Measurements from ENCODE around the gene SLC35F2. TPM values are rescaled to one million over a fixed set of nuclear protein-coding genes. Genes with fewer than 3 reads are reported as not detected.

SLC35F2 gene
- total RNA-seq, 3 donors from 2014 or later (not counting 1 experiment from before 2014, with no cell fraction given): 1.2 to 3.7 (median 2.7) TPM

GRCh38 chr11:107799218-107799859 is 59.2 kb downstream of the SLC35F2 start:
- Mint-ChIP-seq H3K9me3 (peaks cover 0 to 2% of the 10 kb centered on the region in 2 donors), H3K36me3 (no peaks in the 10 kb centered on the region), H3K27ac (no peak overlapping the region), H3K27me3 (ENCODE audit: low read depth in 2 of 2) (no peaks in the 10 kb centered on the region), H3K4me1 (no peaks in the 10 kb centered on the region), H3K4me3 (no peak overlapping the region)
- WGBS (ENCODE audit: insufficient coverage): 79% methylated on average over 12 of the region's 12 CpGs
- intact Hi-C loops (cut with micrococcal nuclease): no loop called here
- ATAC-seq: peak; percentile 76 to 82 (median 80)
- Histone ChIP-seq H3K27me3 (ENCODE audit: control insufficient read depth, insufficient read depth, low read length) (no peaks in the 10 kb centered on the region), H3K4me3 (ENCODE audit: low read length) (no peak overlapping the region), H3K36me3 (ENCODE audit: control insufficient read depth, insufficient read depth, low read length) (no peaks in the 10 kb centered on the region), H3K4me1 (ENCODE audit: control insufficient read depth, insufficient read depth, low read length) (no peaks in the 10 kb centered on the region), H3K27ac (ENCODE audit: low read length) (no peak overlapping the region), H3K9me3 (ENCODE audit: control insufficient read depth, insufficient read depth, low read length) (no peaks in the 10 kb centered on the region)
- peak; percentile 88 for TF ChIP-seq CTCF (IDR thresholded peaks at IDR 0.05)
- DNase-seq: peak; percentile 35 to 70

GRCh38 chr11:107792049-107792443 is 66.5 kb downstream of the SLC35F2 start:
- no peaks in the 10 kb centered on the region for H3K4me1 ChIP-seq (ENCODE audit: control insufficient read depth, insufficient read depth, low read length)
- H3K27ac Mint-ChIP-seq: no peak overlapping the region
- no peak for DNase-seq
- 87% methylated on average over 5 of the region's 5 CpGs for WGBS (ENCODE audit: insufficient coverage)
- H3K4me1 Mint-ChIP-seq: no peaks in the 10 kb centered on the region
- H3K4me3 Mint-ChIP-seq: no peak overlapping the region
- peaks cover 0 to 2% of the 10 kb centered on the region in 2 donors for H3K9me3 Mint-ChIP-seq
- H3K9me3 ChIP-seq (ENCODE audit: control insufficient read depth, insufficient read depth, low read length): no peaks in the 10 kb centered on the region
- no peaks in the 10 kb centered on the region for H3K27me3 Mint-ChIP-seq (ENCODE audit: low read depth in 2 of 2)
- H3K36me3 Mint-ChIP-seq: no peaks in the 10 kb centered on the region
- no peak overlapping the region for H3K27ac ChIP-seq (ENCODE audit: low read length)
- no peak overlapping the region for H3K4me3 ChIP-seq (ENCODE audit: low read length)
- TF ChIP-seq CTCF (IDR thresholded peaks at IDR 0.05): no peak
- no peaks in the 10 kb centered on the region for H3K27me3 ChIP-seq (ENCODE audit: control insufficient read depth, insufficient read depth, low read length)
- intact Hi-C loops (cut with micrococcal nuclease): no loop called here
- H3K36me3 ChIP-seq (ENCODE audit: control insufficient read depth, insufficient read depth, low read length): peaks cover 3% of the 10 kb centered on the region
- no peak for ATAC-seq

- no peak overlapping the region for H3K4me3 Mint-ChIP-seq
These were observed 67.1 kb downstream of the SLC35F2 start for GRCh38 chr11:107791343-107792048.

More at GRCh38 chr11:107791343-107792048, 67.1 kb downstream of the SLC35F2 start:
- H3K4me1 ChIP-seq (ENCODE audit: control insufficient read depth, insufficient read depth, low read length): no peaks in the 10 kb centered on the region
- Mint-ChIP-seq H3K27ac (no peak overlapping the region), H3K9me3 (peaks cover 0 to 2% of the 10 kb centered on the region in 2 donors), H3K27me3 (ENCODE audit: low read depth in 2 of 2) (no peaks in the 10 kb centered on the region), H3K36me3 (no peaks in the 10 kb centered on the region), H3K4me1 (no peaks in the 10 kb centered on the region)
- DNase-seq: no peak
- H3K27ac ChIP-seq (ENCODE audit: low read length): no peak overlapping the region
- no peak for ATAC-seq
- intact Hi-C loops (cut with micrococcal nuclease): no loop called here
- WGBS (ENCODE audit: insufficient coverage): 92% methylated on average over 10 of the region's 10 CpGs
- H3K4me3 ChIP-seq (ENCODE audit: low read length): no peak overlapping the region
- no peak for TF ChIP-seq CTCF (IDR thresholded peaks at IDR 0.05)
- H3K9me3 ChIP-seq (ENCODE audit: control insufficient read depth, insufficient read depth, low read length): no peaks in the 10 kb centered on the region
- peaks cover 3% of the 10 kb centered on the region for H3K36me3 ChIP-seq (ENCODE audit: control insufficient read depth, insufficient read depth, low read length)
- no peaks in the 10 kb centered on the region for H3K27me3 ChIP-seq (ENCODE audit: control insufficient read depth, insufficient read depth, low read length)
